NCI-H460 (cell line): ENCODE data around the gene IGSF5. TPM values are rescaled to one million over a fixed set of nuclear protein-coding genes. Genes with fewer than 3 reads are reported as not detected.
A peak's percentile ranks its signal among the peaks of the same experiment; 100 is the strongest.

Source experiments
- DNase-seq: peaks from one replicate; pipeline ENCODE4 v3.0.0-alpha.2; 2016; ENCODE audit warnings: low read depth; ENCODE audit errors: extremely low read depth
- total RNA-seq: library from RNA; depleted of rRNA; stranded (reverse); fragments of >200 nt; shearing (Covaris generic); gene quantifications from 2 replicates; pipeline ENCODE4 v1.2.3, GENCODE V29; 2014; rRNA removed

Gene IGSF5
- total RNA-seq, 1 experiment from 2014 or later, result not detected

GRCh38 chr21:39812983-39813382, 68.0 kb downstream of the IGSF5 start:
- DNase-seq, result no peak

DNA sequence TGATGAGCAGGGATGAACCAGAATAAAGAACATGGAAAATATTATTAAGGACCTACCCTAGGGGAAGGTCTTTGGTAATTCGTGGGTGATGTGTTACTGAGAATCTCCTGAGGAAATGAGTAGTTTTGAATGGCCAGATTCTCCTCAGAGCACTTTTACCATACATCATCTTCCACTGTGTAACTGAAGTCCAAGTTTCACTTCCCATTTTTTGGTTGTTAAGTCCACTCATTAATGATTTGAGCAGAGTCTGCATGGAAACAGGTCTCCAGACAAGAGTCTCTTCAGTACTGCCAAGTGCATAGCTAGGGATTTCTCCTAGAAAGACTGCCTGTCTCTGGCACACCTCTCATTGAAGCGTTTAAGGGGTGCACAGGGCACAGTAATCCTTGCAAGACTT, 73.6 kb downstream of the IGSF5 start:
- DNase-seq, result no peak

- no peak for DNase-seq
Measured at GRCh38 chr21:39822042-39822441, 77.1 kb downstream of the IGSF5 start.

DNA sequence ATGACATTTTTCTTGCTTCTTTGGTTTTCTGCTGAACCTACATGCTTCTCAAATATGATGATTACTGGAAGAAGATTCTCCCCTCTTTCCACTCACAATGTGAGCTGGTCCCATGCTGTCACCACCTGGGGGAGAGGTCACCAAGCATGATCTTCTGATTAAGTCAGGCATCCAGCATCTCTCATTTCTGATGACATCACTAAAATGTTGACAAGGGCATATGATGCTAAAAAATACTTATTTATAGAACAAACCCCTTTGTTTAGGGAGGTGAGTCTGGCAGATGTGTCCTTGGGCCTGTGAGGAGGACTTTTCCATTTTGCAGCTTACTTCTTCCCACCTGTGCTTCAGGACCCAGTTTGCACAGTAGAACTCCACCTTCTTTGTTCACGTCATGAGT, 80.3 kb downstream of the IGSF5 start:
- DNase-seq, result no peak

DNA sequence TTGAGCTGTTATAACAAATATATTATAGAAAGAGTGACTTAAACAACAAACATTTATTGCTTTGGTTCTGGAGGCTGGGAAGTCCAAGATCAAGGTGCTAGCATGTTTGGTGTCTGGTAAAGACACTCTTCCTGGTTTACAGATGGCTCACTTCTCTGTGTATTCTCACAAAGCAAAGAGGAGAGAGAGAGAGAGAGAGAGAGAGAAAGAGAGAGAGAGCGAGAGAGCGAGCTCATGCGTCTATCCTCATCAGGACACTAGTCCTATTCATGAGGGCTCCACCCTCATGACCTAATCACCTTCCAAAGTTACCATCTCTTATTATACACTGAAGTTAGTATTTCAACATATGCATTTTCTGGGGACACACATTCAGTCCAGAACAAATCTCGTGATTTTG, 89.6 kb downstream of the IGSF5 start:
- no peak for DNase-seq

- no peak for DNase-seq
Measured at GRCh38 chr21:39837861-39838359, 92.9 kb downstream of the IGSF5 start.

DNA sequence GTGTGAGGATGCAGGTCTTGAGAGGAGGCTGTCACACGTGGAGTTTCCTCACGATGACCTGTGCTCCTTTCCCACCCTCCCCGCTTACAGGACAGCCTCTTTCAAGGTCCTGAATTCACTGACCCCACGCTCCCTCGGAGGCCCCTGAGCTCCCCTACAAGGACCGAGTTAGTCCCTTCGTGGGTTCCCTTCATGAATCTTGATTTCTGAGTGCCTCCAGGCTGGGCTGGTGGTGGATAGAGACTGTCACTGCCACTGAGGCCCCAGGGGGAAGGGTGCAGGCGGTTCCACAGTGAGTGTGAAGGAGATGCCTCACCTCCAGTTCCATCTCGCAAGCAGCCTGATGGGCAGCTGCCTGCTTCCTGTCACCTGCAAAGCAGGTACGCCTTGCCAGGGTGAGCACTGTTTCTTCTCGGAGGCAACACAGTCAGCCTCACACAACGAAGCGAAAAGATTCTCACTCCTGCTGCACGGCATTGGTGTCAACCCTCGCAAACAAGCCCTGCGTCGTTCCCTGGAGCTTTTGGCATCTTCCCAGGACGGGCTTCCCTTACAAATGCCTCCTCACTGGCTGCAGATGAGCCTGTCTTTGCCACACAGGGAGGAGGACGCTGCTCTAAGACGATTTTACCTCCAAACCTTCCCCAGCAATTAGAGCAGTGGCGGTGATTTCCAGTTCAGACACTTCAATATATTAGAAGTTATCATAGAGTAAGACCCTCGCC, 95.6 kb downstream of the IGSF5 start:
- DNase-seq, result no peak

GRCh38 chr21:39842741-39843459, 97.9 kb downstream of the IGSF5 start:
- peak; percentile 6 for DNase-seq

GRCh38 chr21:39843483-39843882, 98.5 kb downstream of the IGSF5 start:
- DNase-seq, result no peak

GRCh38 chr21:39843916-39844315, 98.9 kb downstream of the IGSF5 start:
- no peak for DNase-seq

DNA sequence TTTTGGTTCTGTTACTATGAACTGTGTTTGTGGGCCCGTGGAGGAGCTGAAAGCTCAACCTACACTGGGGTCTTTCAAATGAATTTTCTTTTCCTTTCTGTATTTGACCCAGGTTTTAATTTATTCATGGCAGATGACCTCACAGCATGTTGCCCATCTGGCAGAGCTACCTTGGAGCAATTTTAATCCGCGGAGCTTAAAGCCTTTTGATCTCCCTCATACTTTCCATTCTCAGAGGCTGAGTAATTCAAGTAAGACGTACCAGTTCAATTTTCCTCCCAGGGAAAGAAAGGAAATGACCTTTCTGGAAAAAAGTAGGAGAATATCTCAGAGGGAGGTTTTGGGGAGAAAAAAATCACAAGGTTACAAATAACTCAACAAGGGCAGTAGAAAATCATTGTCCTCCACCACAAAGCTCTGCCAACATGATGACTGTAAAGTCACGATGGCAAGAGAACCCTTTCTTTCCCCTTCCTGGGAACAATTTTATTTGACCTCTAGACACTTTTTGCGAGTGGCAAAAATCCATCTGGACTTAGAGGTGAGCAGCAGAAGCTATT, 100.7 kb downstream of the IGSF5 start:
- DNase-seq, result no peak

DNA sequence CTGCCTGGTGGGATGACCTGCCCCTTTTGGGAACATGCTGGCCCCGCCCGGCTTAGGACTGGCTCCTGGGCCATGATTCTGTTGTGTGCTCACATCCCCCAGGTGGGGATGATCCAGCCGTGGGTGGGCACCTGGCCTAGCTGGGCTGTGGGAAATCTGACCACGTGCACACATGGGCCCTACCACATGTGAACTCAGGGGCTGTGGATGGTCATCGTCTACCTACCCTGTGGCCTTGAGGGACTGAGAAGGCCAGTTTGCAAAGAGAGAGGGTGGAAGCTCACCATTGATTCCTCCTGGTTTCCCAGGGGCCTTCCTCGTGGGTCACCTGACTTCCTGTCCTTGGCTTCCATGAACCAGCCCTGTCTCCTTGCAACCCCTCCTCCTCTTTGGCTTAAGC, 102.9 kb downstream of the IGSF5 start:
- no peak for DNase-seq

- DNase-seq, result no peak
Measured at GRCh38 chr21:39849014-39849655, 104.2 kb downstream of the IGSF5 start.

GRCh38 chr21:39850333-39850732, 105.3 kb downstream of the IGSF5 start:
- no peak for DNase-seq

GRCh38 chr21:39851002-39851618, 106.1 kb downstream of the IGSF5 start:
- no peak for DNase-seq

Other genes with a start within 250 kb of the IGSF5 start
- gene B3GALT5, start 132.2 kb upstream of the IGSF5 start, total RNA-seq, result not detected in 2 replicates
- gene PCP4, start 122.3 kb downstream of the IGSF5 start, total RNA-seq, result not detected in 2 replicates